ENCODE results near the gene TAC4. TPM values are rescaled to one million over a fixed set of nuclear protein-coding genes. Genes with fewer than 3 reads are reported as not detected.

Gene TAC4
- not detected in 2 replicates for total RNA-seq (2014; rRNA removed; shearing (Covaris generic))

DNA sequence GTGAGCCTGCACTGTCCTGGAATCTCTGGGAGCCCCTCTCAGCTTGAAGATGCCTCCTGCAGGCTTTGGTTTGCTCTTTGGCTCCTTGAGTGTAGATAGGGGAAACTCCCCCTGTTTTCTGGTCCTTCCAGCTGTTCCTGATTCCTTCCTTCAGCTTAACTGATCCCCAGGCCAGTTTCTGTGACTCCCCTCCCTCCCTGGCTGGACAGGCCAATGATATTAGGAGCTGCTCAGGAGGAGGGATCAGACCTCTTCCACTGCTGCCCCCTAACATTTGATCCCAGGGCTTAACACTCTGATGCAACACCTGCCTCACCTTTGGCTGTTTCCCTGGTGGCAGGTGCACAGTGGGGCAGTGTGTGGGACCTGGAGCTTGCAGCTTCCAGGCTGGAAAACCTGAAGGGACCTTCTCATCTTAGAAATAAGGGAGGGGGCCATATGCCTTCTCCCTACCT, at the start of gene TAC4:
Gene TAC4 (minus strand): TSS at position 51 of the 455 bp plus-strand sequence. CDS start 52 bp downstream, outside the sequence.
- Histone ChIP-seq H3K27me3 (ENCODE audit: control insufficient read depth, insufficient read depth, low read length) (peaks cover 21% of the 10 kb centered on the region), H3K36me3 (replicated peaks; ENCODE audit: control insufficient read depth, insufficient read depth, low read length) (peaks cover 14% of the 10 kb centered on the region), H3K4me3 (ENCODE audit: insufficient read depth, low read depth, low read length) (no peak within 1 kb of the TSS)
- peak; percentile 62 for DNase-seq

GRCh38 chr17:49896860-49897259, 49.0 kb upstream of the TAC4 start:
- H3K36me3 ChIP-seq (replicated peaks; ENCODE audit: control insufficient read depth, insufficient read depth, low read length), result no peaks in the 10 kb centered on the region
- H3K4me3 ChIP-seq (ENCODE audit: insufficient read depth, low read depth, low read length), result no peak overlapping the region
- no peak for DNase-seq
- peaks cover 16% of the 10 kb centered on the region for H3K27me3 ChIP-seq (ENCODE audit: control insufficient read depth, insufficient read depth, low read length)

DNA sequence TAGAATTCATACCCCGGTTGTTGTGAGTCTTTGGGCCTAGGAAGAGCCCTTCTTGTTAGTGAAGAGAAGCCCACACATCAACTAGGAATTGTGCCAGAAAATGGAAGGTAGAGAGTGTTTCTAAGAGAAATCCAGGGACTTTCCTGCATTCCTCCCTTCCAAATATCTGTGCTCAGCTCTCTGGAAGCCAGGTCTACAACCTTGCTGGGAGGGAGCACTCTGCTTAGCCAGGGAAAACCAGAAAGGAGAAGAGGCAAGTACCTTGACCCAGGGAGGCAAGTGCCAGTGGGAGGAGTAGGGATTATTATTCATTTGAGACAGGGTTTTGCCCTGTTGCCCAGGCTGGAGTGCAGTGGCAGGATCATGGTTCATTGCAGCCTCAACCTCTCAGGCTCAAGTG, 48.4 kb upstream of the TAC4 start:
- Histone ChIP-seq H3K27me3 (ENCODE audit: control insufficient read depth, insufficient read depth, low read length) (peaks cover 12% of the 10 kb centered on the region), H3K4me3 (ENCODE audit: insufficient read depth, low read depth, low read length) (no peak overlapping the region), H3K36me3 (replicated peaks; ENCODE audit: control insufficient read depth, insufficient read depth, low read length) (no peaks in the 10 kb centered on the region)
- no peak for DNase-seq

GRCh38 chr17:49895812-49896211, 47.9 kb upstream of the TAC4 start:
- no peak for DNase-seq
- Histone ChIP-seq H3K36me3 (replicated peaks; ENCODE audit: control insufficient read depth, insufficient read depth, low read length) (no peaks in the 10 kb centered on the region), H3K27me3 (ENCODE audit: control insufficient read depth, insufficient read depth, low read length) (peaks cover 12% of the 10 kb centered on the region), H3K4me3 (ENCODE audit: insufficient read depth, low read depth, low read length) (no peak overlapping the region)

DNA sequence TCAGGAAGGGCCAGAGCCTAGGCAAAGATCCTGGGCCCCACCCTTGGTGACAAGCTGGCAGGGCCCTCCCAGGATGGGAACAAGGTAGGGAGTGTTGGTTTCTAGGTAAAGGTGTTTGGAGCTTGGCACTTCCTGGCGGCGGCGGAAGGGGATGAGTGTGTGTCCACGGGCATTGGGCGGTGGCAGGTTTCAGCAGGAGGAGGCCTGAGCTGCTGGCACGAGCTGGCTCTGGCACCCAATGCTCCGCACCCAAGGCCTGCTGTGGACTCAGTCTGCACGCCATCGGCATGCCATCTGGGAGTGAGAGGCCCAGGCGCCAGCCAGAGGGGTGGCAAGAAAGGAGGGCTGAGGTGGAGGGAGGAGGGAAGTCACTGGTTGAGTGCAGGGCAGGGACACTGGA, 46.9 kb upstream of the TAC4 start:
- no peak for DNase-seq
- H3K36me3 ChIP-seq (replicated peaks; ENCODE audit: control insufficient read depth, insufficient read depth, low read length), result no peaks in the 10 kb centered on the region
- peaks cover 14% of the 10 kb centered on the region for H3K27me3 ChIP-seq (ENCODE audit: control insufficient read depth, insufficient read depth, low read length)

GRCh38 chr17:49891694-49892389, 44.0 kb upstream of the TAC4 start:
- Histone ChIP-seq H3K27me3 (ENCODE audit: control insufficient read depth, insufficient read depth, low read length) (peaks cover 14% of the 10 kb centered on the region), H3K4me3 (ENCODE audit: insufficient read depth, low read depth, low read length) (no peak overlapping the region)
- no peak for DNase-seq

More for the DNA sequence above, 46.9 kb upstream of the TAC4 start:
- H3K4me3 ChIP-seq (ENCODE audit: insufficient read depth, low read depth, low read length), result no peak overlapping the region

DNA sequence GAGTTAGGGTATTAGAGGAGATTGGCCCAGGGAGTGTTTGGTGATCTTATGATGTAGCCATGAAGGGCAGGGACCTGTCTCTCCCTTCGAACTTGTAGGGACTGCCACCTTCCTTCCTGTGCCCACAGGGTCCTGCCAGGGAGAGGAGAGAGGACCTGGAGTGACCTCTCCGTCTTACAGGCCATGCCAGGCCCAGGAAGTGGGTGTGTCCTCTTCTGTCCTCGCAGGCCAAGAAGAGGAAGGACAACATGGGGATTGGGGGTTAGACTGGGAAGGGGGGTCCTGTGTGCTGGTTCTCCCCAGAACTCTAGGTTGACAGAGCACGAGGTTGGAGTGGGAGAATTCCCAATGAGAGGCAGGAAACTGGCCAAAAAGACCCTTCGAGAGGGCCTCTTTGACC, 43.4 kb upstream of the TAC4 start:
- no peak for DNase-seq
- H3K4me3 ChIP-seq (ENCODE audit: insufficient read depth, low read depth, low read length), result no peak overlapping the region
- H3K27me3 ChIP-seq (ENCODE audit: control insufficient read depth, insufficient read depth, low read length), result peaks cover 14% of the 10 kb centered on the region
- no peaks in the 10 kb centered on the region for H3K36me3 ChIP-seq (replicated peaks; ENCODE audit: control insufficient read depth, insufficient read depth, low read length)

More at GRCh38 chr17:49891694-49892389, 44.0 kb upstream of the TAC4 start:
- no peaks in the 10 kb centered on the region for H3K36me3 ChIP-seq (replicated peaks; ENCODE audit: control insufficient read depth, insufficient read depth, low read length)

DNA sequence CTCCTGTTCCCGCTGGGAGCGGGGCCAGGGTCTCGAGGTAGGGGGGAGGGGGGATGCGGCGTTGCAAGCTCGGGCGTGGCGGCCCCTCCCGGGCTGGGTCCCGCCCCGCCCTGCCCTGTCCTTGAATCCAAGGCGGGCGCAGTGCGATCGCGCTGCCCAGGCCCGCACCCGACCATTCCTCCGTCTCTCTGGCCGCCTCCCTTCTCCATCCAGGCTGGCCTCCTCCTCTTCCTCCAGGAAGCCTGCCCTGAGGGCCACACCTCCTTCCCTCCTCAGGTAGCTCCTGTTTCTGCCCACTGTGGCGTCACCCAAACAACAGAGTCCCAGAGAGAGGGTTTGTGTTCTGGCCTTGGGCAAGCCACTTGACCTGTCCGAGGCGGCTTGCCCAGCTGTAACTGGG, 43.0 kb upstream of the TAC4 start:
- H3K36me3 ChIP-seq (replicated peaks; ENCODE audit: control insufficient read depth, insufficient read depth, low read length), result no peaks in the 10 kb centered on the region
- peak; percentile 84 for DNase-seq
- H3K4me3 ChIP-seq (ENCODE audit: insufficient read depth, low read depth, low read length), result no peak overlapping the region; the same call in 1 of the 2 replicates
- H3K27me3 ChIP-seq (ENCODE audit: control insufficient read depth, insufficient read depth, low read length), result peaks cover 14% of the 10 kb centered on the region

DNA sequence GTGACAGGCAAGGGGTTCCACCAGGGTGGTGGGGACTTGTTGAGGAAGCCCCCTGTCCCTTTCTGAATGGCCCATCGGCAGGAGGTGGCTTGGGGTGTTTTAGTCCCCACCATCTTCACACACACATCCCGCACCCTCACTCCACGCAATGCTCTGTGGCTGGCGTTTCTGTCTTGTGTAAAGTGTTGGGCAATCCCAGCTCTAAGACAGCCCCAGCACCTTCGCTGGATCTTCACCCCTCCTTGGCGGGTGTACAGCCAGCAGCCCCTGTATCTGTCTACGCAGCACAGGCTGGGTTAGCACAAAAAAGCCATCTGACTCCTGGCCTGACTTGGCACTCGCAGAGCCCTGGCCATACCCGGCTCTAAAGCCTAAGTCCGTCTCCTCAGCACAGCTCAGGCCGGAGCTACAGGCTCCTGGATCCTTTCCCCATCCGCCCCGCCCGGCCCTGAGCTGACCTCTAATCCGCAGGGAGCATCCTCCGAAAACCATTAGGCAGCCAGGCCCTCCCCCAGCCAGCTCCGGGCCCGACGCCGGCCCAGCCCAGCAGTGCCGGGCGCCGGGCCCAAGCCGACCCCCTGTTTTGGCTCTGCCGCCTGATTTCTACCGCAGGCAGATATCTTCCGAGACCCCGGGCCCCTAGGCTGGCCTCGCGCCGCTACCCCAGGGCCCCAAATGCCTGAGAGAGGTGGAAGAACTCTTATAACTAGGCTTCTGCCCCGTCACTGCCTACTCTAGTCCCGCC, 42.4 kb upstream of the TAC4 start:
- Histone ChIP-seq H3K27me3 (ENCODE audit: control insufficient read depth, insufficient read depth, low read length) (peaks cover 12% of the 10 kb centered on the region), H3K4me3 (ENCODE audit: insufficient read depth, low read depth, low read length) (no peak overlapping the region; the same call in 1 of the 2 replicates), H3K36me3 (replicated peaks; ENCODE audit: control insufficient read depth, insufficient read depth, low read length) (no peaks in the 10 kb centered on the region)
- DNase-seq, result peak; percentile 92

- Histone ChIP-seq H3K4me3 (ENCODE audit: insufficient read depth, low read depth, low read length) (no peak overlapping the region), H3K27me3 (ENCODE audit: control insufficient read depth, insufficient read depth, low read length) (peaks cover 12% of the 10 kb centered on the region), H3K36me3 (replicated peaks; ENCODE audit: control insufficient read depth, insufficient read depth, low read length) (no peaks in the 10 kb centered on the region)
- DNase-seq, result no peak
These were observed 41.6 kb upstream of the TAC4 start for GRCh38 chr17:49889500-49889899.

DNA sequence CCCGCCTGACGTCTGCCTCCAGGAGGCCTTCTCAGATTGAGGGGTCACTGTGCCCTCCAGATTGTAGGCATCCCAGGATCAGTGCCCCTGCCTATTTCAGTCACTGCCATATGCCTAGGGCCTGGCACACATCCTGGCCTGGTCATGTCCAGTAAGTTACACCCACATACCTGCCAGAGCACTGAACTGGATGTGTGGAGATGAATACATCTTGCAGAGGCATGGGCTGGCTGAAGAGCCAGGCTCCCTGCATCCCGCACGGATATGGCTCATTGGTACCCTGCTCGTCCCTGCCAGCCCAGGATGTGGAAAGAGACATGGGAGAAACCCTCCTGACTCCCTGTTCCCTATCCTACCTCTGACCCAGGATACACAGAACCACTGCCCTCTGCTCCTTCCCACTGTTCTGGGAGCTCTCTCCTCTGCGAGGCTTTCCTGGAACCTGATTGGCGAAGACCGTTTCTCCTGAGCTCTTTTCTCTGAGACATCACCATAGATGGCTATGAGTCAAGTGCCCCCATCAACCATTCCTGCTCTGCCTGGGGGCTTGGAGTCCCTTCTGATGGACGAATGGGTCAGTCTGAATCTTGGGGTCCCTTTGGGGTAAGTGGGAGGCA, 40.0 kb upstream of the TAC4 start:
- Histone ChIP-seq H3K4me3 (ENCODE audit: insufficient read depth, low read depth, low read length) (no peak overlapping the region), H3K36me3 (replicated peaks; ENCODE audit: control insufficient read depth, insufficient read depth, low read length) (no peaks in the 10 kb centered on the region), H3K27me3 (ENCODE audit: control insufficient read depth, insufficient read depth, low read length) (peaks cover 12% of the 10 kb centered on the region)
- DNase-seq, result no peak

- H3K27me3 ChIP-seq (ENCODE audit: control insufficient read depth, insufficient read depth, low read length), result peaks cover 14% of the 10 kb centered on the region
- DNase-seq, result peak; percentile 81
- H3K36me3 ChIP-seq (replicated peaks; ENCODE audit: control insufficient read depth, insufficient read depth, low read length), result no peaks in the 10 kb centered on the region
- H3K4me3 ChIP-seq (ENCODE audit: insufficient read depth, low read depth, low read length), result no peak overlapping the region
These were observed 39.3 kb upstream of the TAC4 start for GRCh38 chr17:49887086-49887743.

DNA sequence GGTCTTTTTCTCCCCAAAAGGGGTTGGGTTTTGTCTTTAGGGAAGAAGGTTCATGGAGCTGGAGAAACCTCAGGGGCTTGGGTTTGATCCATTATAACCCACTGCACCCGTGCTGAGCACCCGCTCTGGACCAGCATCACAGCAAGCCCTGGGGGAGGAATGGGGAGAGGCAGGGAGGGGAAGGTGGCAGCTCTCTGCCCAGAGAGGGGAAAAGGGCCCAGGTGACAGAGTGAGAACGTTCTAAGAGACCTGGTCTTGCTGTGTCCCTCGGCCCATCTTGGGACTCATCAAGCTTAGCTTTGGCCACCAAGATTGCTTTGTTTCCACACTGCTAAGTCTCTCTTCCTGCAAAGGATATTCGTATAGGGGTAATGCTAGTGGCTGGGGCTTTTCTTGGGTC, 38.2 kb upstream of the TAC4 start:
- Histone ChIP-seq H3K4me3 (ENCODE audit: insufficient read depth, low read depth, low read length) (no peak overlapping the region), H3K36me3 (replicated peaks; ENCODE audit: control insufficient read depth, insufficient read depth, low read length) (no peaks in the 10 kb centered on the region), H3K27me3 (ENCODE audit: control insufficient read depth, insufficient read depth, low read length) (peaks cover 14% of the 10 kb centered on the region)
- DNase-seq, result no peak

DNA sequence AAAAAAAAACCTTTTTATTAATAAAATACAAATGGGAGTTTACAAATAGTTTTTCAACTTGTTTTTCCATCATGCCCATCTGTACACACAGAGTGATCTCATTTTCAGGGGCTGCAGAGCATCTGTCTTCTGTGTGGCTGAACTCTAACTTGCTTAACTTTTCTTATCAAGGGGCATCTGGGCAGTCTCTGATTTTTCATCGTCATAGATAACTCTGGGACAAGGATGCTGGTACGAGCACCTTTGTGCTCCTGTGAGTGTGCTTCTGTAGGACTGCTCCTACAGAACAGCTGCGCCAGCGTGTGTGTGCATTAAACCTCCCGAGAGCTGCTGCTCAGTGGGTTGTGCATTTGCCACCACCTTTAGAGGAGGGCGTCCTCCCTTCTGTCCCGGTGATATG, 34.6 kb upstream of the TAC4 start:
- Histone ChIP-seq H3K27me3 (ENCODE audit: control insufficient read depth, insufficient read depth, low read length) (peaks cover 10% of the 10 kb centered on the region), H3K4me3 (ENCODE audit: insufficient read depth, low read depth, low read length) (no peak overlapping the region), H3K36me3 (replicated peaks; ENCODE audit: control insufficient read depth, insufficient read depth, low read length) (no peaks in the 10 kb centered on the region)
- no peak for DNase-seq
